Thyroid gland (tissue), 4 donors: ENCODE results near the gene N4BP2L2.

ENCODE experiments used
- CTCF ChIP-seq, 6 experiments: fragments of 200-600 bp in 3 of 6; fragments of 450-650 bp in 3 of 6; sonication (generic) in 3 of 6; IDR thresholded peaks; one replicate each; pipeline ENCODE4 v1.5.1; 2016 to 2019; ENCODE audit warnings: antibody characterized with exemption in 6 of 6, mild to moderate bottlenecking in 2 of 6, inconsistent platforms in 1 of 6, moderate library complexity in 1 of 6
- POLR2A ChIP-seq, 2 donors: fragments of 450-650 bp; IDR thresholded peaks; one replicate each; pipeline ENCODE4 v1.6.1; 2017; ENCODE audit warnings: antibody characterized with exemption in 2 of 2, mild to moderate bottlenecking in 2 of 2, moderate library complexity in 1 of 2

GRCh38 chr13:32548837-32549236 is 10.2 kb upstream of the N4BP2L2 start:
- no peak for TF ChIP-seq CTCF (IDR thresholded peaks at IDR 0.05)
- TF ChIP-seq POLR2A (IDR thresholded peaks at IDR 0.05) = no peak
